UCSD-AML1 (cell line): ENCODE results near the gene EXOC2.
A peak's percentile ranks its signal among the peaks of the same experiment; 100 is the strongest.
"Not testable (repeated sequence)": the region's sequence is repeated elsewhere in the genome, so short reads cannot be mapped to it uniquely, and the experiment has no call there.

Experiments used
- DNase-seq: peaks from one replicate; lab custom pipeline; 2025; ENCODE audit not compliant: unreplicated experiment; lab: John Stamatoyannopoulos, UW

Gene EXOC2

DNA sequence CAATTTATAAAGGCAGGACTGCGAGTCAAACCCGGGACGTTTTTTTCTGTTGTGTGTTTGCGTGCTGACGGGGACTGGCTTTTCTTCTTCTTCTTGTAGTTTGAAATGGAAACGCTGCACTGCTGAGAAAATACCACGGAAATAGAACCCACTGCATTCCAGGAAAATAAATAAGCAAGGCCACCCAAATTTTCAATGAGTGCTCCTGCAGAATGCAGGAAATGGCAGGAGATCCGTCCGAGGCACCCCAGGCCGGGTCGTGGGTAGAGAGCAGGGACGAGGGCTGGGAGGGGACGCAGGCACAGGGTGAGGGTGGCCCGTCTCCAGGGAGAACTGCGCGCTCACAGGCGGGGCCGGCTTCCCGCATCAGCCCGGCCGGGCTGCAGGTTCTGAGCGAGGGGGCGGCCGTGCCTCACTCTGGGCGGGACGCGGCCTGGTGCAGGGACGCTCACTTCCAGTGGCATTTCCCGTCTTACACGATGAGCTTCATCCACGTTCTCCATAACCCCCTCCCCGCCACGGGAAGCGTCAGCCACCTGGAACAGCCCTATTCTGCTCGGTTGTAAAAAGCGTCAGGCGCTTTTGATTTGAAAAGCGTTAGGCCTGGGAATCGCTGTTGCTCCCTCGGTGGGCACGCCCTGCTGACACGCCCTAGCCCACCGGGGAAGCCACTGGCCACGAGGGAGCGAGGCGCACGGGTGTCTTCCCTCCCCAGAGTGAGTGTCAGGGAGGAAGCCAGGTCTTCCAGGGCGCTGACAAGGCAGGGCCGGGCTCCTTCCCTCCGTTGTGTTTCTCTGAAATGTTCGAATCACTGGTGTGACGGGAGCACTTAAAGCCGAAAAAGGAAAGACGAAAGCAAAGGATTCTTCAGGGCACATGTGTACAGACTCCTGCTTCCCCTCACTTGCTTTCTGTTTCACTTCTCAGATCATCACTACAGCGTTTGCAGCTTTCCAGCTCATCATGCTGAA, 17.9 kb upstream of the EXOC2 start:
- DNase-seq = peak; percentile 78

- DNase-seq = no peak
These were observed 16.6 kb upstream of the EXOC2 start for GRCh38 chr6:709471-710056.

- DNase-seq = no peak
These were observed 15.3 kb upstream of the EXOC2 start for GRCh38 chr6:708237-708598.

DNA sequence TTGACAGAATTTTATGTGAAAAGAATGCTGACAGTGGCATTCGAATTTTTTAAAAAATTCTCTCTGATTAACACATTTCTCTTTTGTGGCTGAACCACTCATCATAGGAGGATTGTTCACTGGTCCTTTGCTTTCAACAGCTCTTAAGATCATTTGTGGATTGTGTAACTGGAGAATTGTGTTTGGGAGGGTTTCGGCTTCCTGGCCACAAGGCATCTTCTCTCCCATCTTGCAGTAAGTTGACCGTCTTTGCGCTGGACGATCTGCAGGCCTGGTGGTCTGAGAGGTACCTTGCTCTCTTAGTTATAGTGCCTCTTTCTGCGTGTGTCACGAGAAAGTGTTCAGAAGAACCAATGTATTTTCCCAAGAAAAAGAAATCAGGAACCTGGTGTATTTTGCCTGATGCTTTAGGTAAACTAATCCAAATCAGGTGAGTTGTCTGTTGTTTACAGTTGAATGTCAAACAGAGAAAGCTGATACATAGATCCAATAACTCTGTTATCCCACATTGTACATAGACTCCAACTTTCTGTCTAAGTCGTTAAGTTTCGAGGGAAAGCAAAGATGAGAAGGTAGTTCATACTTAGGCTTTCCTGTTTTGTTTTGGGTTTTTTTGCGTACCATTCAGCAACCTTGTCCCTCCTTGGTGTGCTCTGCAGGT, 14.8 kb upstream of the EXOC2 start:
- DNase-seq = no peak

GRCh38 chr6:706819-707381, 14.0 kb upstream of the EXOC2 start:
- no peak for DNase-seq

- DNase-seq = no peak
These were observed 13.2 kb upstream of the EXOC2 start for GRCh38 chr6:706146-706545.

DNA sequence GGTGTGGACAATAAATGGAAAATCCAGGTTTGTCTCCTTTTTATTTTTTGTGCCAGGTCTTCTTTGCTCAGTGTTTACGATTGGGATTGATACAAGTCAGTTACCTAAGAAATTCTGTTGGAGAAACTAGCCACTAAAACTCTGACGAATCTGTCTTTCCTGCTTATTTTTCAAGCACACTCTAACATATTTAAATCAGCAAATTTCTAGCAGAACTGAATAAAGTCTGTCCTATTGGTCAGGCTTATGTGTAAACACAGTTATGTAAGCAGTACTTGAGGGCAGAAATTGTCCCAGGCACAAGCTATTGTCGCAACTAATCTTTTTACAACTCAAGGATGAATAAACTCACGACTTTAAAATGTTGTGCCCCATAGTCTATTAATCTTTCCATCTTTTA, 12.1 kb upstream of the EXOC2 start:
- no peak for DNase-seq

- DNase-seq = no peak
These were observed 11.1 kb upstream of the EXOC2 start for GRCh38 chr6:704046-704445.

GRCh38 chr6:703552-703951, 10.6 kb upstream of the EXOC2 start:
- no peak for DNase-seq

DNA sequence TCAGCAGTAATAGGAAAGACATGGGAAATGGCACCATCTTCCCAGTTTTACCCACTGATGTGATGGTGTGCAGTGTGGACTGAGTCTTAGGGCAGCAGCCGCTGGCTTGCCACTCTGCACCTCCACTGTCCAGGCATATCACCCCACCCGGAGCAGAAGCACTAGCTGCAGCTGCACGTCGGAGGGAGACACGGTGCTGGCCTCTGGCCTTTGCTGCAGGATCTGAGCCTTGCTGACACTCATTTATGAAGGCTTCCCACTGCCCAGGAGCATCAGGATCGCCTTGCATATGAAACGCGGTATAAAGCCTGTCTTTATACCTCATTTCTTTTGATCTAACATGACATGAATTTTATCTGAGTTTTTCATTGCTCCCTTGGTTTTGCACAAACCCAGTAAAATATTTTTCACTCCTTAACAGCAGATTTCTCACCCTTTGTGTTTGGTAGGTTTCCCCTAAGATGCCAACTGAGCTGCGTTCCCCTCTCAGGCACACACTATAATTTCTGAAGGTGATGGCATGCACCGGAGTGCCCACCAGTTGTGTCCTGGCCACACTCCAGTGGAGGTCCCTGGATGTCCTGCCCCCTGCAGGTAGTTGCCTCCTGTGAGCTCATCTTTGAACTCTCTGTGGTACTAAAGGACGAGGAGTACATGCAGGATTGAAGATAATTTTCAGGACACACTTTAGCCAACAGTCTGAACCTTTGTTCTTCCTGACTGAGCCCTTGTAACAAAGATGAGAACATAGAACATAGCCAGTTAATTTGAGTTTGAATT, 9.0 kb upstream of the EXOC2 start:
- DNase-seq = no peak

DNA sequence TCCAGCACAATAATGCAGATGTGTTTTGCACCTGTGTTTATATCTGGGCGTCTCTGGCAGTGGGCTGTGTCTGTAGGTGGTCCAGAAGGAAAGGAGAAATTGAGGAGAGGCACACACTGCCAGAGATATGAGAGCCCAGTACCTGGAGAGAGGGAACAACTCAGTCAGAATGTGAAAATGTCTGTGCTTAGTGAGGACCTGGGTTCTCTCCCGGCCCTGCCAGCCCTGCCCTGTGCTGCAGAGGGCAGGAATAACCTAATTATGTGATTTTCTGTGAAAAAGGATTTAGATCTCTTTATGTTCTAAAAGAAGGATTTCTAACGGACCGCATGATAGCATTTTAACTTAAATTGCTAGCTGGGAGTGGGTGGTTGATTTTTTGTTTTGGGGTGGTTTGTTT, 8.3 kb upstream of the EXOC2 start:
- DNase-seq = no peak

- no peak for DNase-seq
These were observed 7.6 kb upstream of the EXOC2 start for GRCh38 chr6:700490-700889.

- no peak for DNase-seq
These were observed 6.4 kb upstream of the EXOC2 start for GRCh38 chr6:699319-699718.

GRCh38 chr6:694431-695126, 1.6 kb upstream of the EXOC2 start:
- DNase-seq = not testable (repeated sequence)

- DNase-seq = no peak
These were observed 727 bp upstream of the EXOC2 start for GRCh38 chr6:693723-694009.

GRCh38 chr6:692356-692851, 535 bp downstream of the EXOC2 start:
- peak; percentile 64 for DNase-seq

DNA sequence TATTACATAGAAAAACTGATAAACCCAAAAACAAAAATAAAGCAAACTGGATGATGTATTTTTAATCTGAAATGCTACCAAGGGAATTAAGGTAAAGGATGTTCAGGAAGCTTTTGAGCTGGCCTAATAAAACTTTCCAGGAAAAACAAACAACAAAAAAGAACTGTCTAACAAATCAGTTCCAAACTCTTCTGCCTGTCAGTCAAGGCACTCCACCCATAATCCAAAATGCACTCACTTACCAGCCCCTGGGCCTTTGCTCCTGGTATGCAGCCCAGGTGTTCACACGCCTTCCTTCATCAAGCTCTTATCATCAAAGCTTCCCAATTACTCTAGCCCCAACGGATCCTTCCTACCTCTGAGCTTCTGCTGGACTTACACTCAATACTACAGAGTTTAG, 3.7 kb downstream of the EXOC2 start:
- DNase-seq = no peak

- no peak for DNase-seq
These were observed 6.4 kb downstream of the EXOC2 start for GRCh38 chr6:686497-686896.

- DNase-seq = no peak
These were observed 7.9 kb downstream of the EXOC2 start for GRCh38 chr6:684831-685636.
